IMR-90 (cell line): Measurements from ENCODE around the gene BCL7A. TPM values are rescaled to one million over a fixed set of nuclear protein-coding genes. Genes with fewer than 3 reads are reported as not detected.

Experiments used
- ATAC-seq: fragments of 200-7000 bp; cut with Tn5 transposase; 2 replicates; pipeline ENCODE4 v1.9.1; 2020; ENCODE audit warnings: low read depth, mild to moderate bottlenecking, moderate library complexity
- BruUV-seq: library from RNA; stranded (reverse); fragments of 400-500 nt; replicated peaks from 2 replicates; lab custom pipeline; 2021; lab: Mats Ljungman, UMichigan
- CTCF ChIA-PET: fragments of 300-600 bp; formaldehyde crosslinking; extraction: SDS; loops from one replicate; lab custom pipeline; 2021; ENCODE audit warnings: antibody characterized with exemption; lab: Yijun Ruan, JAX
- POLR2A ChIA-PET: fragments of 300-600 bp; sonication (Branson Sonifier 250); formaldehyde crosslinking; loops from one replicate; lab custom pipeline; 2022; ENCODE audit warnings: antibody characterized with exemption; ENCODE audit not compliant: unreplicated experiment; lab: Charles Lee
- DNase-seq: peaks from one replicate; pipeline ENCODE4 v3.0.0; 2013
- H2AFZ ChIP-seq: replicated peaks from 2 replicates; pipeline ENCODE3; 2013; ENCODE audit warnings: low read length, mild to moderate bottlenecking; ENCODE audit not compliant: poor library complexity
- H2AK5ac ChIP-seq: 2 replicates; pipeline ENCODE4 v1.6.1; 2013; ENCODE audit warnings: low read depth, low read length, inconsistent platforms
- H2AK9ac ChIP-seq: replicated peaks from 2 replicates; pipeline ENCODE3; 2013; ENCODE audit warnings: mild to moderate bottlenecking, low read depth, low read length, moderate library complexity; ENCODE audit not compliant: poor library complexity
- H2BK120ac ChIP-seq: 2 replicates; pipeline ENCODE4 v1.6.1; 2013; ENCODE audit warnings: low read depth, low read length, inconsistent platforms
- H2BK15ac ChIP-seq: 3 replicates; pipeline ENCODE4 v1.6.1; 2013; ENCODE audit warnings: low read depth, low read length, inconsistent platforms
- H2BK20ac ChIP-seq: 2 replicates; pipeline ENCODE4 v1.6.1; 2013; ENCODE audit warnings: low read depth, mild to moderate bottlenecking, inconsistent platforms, low read length, moderate library complexity
- H2BK5ac ChIP-seq: 2 replicates; pipeline ENCODE4 v1.6.1; 2013; ENCODE audit warnings: mild to moderate bottlenecking, low read depth, low read length, inconsistent platforms; ENCODE audit not compliant: poor library complexity, severe bottlenecking
- H3K14ac ChIP-seq: replicated peaks from 2 replicates; pipeline ENCODE4 v1.6.1; 2013; ENCODE audit warnings: low read depth, low read length, inconsistent platforms
- H3K18ac ChIP-seq: 2 replicates; pipeline ENCODE4 v1.6.1; 2013; ENCODE audit warnings: low read depth, low read length, control low read depth
- H3K23ac ChIP-seq: 2 replicates; pipeline ENCODE4 v1.6.1; 2013; ENCODE audit warnings: low read depth, low read length, inconsistent platforms
- H3K27ac ChIP-seq: 2 replicates; pipeline ENCODE4 v1.5.1; 2013; ENCODE audit warnings: mild to moderate bottlenecking, control low read depth, low read length; ENCODE audit not compliant: insufficient read depth
- H3K27me3 ChIP-seq: 2 replicates; pipeline ENCODE4 v1.6.1; 2013; ENCODE audit warnings: low read length; ENCODE audit not compliant: control insufficient read depth, insufficient read depth
- H3K36me3 ChIP-seq: 2 replicates; pipeline ENCODE4 v1.6.1; 2013; ENCODE audit warnings: low read length, mixed read lengths; ENCODE audit not compliant: control insufficient read depth, insufficient read depth
- H3K4ac ChIP-seq: 2 replicates; pipeline ENCODE4 v1.6.1; 2013; ENCODE audit warnings: low read depth, low read length, inconsistent platforms
- H3K4me1 ChIP-seq: 2 replicates; pipeline ENCODE4 v1.6.1; 2013; ENCODE audit warnings: low read length, mixed read lengths; ENCODE audit not compliant: control insufficient read depth, insufficient read depth
- H3K4me2 ChIP-seq: 2 replicates; pipeline ENCODE4 v1.6.1; 2013; ENCODE audit warnings: low read depth, mild to moderate bottlenecking, control low read depth, low read length, moderate library complexity
- H3K4me3 ChIP-seq: 2 replicates; pipeline ENCODE4 v1.5.1; 2013; ENCODE audit warnings: low read depth, mild to moderate bottlenecking, control low read depth, low read length, moderate library complexity; ENCODE audit not compliant: insufficient read depth
- H3K56ac ChIP-seq: 2 replicates; pipeline ENCODE4 v1.6.1; 2013; ENCODE audit warnings: low read length, inconsistent platforms; ENCODE audit not compliant: insufficient read depth; ENCODE audit errors: extremely low read depth
- H3K79me1 ChIP-seq, 2 experiments: 2 replicates each; pipeline ENCODE4 v1.6.1; 2013; ENCODE audit warnings: low read length in 2 of 2, inconsistent platforms in 1 of 2, low read depth in 1 of 2
- H3K9ac ChIP-seq: 2 replicates; pipeline ENCODE4 v1.6.1; 2013; ENCODE audit warnings: low read depth, low read length, control low read depth
- H3K9me1 ChIP-seq: 2 replicates; pipeline ENCODE4 v1.6.1; 2013; ENCODE audit warnings: low read length, inconsistent platforms; ENCODE audit not compliant: insufficient read depth
- H3K9me3 ChIP-seq: 2 replicates; pipeline ENCODE4 v1.6.1; 2013; ENCODE audit warnings: low read length; ENCODE audit not compliant: control insufficient read depth, insufficient read depth
- H4K20me1 ChIP-seq: 2 replicates; pipeline ENCODE4 v1.6.1; 2013; ENCODE audit warnings: low read length, inconsistent platforms; ENCODE audit not compliant: insufficient read depth
- H4K5ac ChIP-seq: 2 replicates; pipeline ENCODE4 v1.6.1; 2013; ENCODE audit warnings: mild to moderate bottlenecking, low read depth, low read length, control low read depth
- H4K8ac ChIP-seq, 2 experiments: 2 replicates each; pipeline ENCODE4 v1.6.1; 2013; ENCODE audit warnings: low read depth in 2 of 2, low read length in 2 of 2, control low read depth in 1 of 2, inconsistent platforms in 1 of 2
- H4K91ac ChIP-seq: 2 replicates; pipeline ENCODE4 v1.6.1; 2013; ENCODE audit warnings: low read depth, low read length, inconsistent platforms; ENCODE audit not compliant: insufficient read depth
- BHLHE40 ChIP-seq: fragments of 150-350 bp; IDR thresholded peaks from 2 replicates; pipeline ENCODE4 v1.6.1; 2016; ENCODE audit warnings: mild to moderate bottlenecking, low read depth, low read length
- CEBPB ChIP-seq: IDR thresholded peaks from 2 replicates; pipeline ENCODE4 v1.6.1; 2012; ENCODE audit warnings: low read depth, low read length, improper control_type of control experiment
- FOS ChIP-seq: fragments of 150-350 bp; IDR thresholded peaks from 2 replicates; pipeline ENCODE4 v1.6.1; 2016; ENCODE audit warnings: low read depth, low read length
- MAFK ChIP-seq: IDR thresholded peaks from 2 replicates; pipeline ENCODE4 v1.6.1; 2012; ENCODE audit warnings: low read depth, low read length, improper control_type of control experiment
- MAZ ChIP-seq: IDR thresholded peaks from 2 replicates; pipeline ENCODE4 v1.6.1; 2012; ENCODE audit warnings: low read depth, mild to moderate bottlenecking, low read length, improper control_type of control experiment, moderate library complexity, borderline replicate concordance
- MXI1 ChIP-seq: IDR thresholded peaks from 2 replicates; pipeline ENCODE4 v1.6.1; 2012; ENCODE audit warnings: low read depth, mild to moderate bottlenecking, low read length, moderate library complexity, borderline replicate concordance
- NFE2L2 ChIP-seq: fragments of 150-350 bp; IDR thresholded peaks from 2 replicates; pipeline ENCODE4 v1.6.1; 2016; ENCODE audit warnings: low read depth, mild to moderate bottlenecking, low read length
- POLR2A ChIP-seq: IDR thresholded peaks from 2 replicates; pipeline ENCODE4 v1.6.1; 2012; ENCODE audit warnings: mild to moderate bottlenecking, low read depth, low read length
- RAD21 ChIP-seq: IDR thresholded peaks from 2 replicates; pipeline ENCODE4 v1.6.1; 2012; ENCODE audit warnings: low read length, improper control_type of control experiment
- RCOR1 ChIP-seq: IDR thresholded peaks from 2 replicates; pipeline ENCODE4 v1.6.1; 2012; ENCODE audit warnings: mild to moderate bottlenecking, low read length, improper control_type of control experiment; ENCODE audit not compliant: insufficient replicate concordance
- RFX5 ChIP-seq: IDR thresholded peaks from 2 replicates; pipeline ENCODE4 v1.8.0; 2012; ENCODE audit warnings: low read depth, mild to moderate bottlenecking, low read length, moderate library complexity
- SMC3 ChIP-seq: fragments of 150-350 bp; IDR thresholded peaks from 2 replicates; pipeline ENCODE4 v1.6.1; 2016; ENCODE audit warnings: low read depth, mild to moderate bottlenecking, antibody characterized with exemption, low read length, moderate library complexity
- WGBS, 2 experiments: methylation state at CpG; one replicate each; pipeline versions ENCODE4 v1.1.5 to v1.1.7; 2013; ENCODE audit warnings: missing lambda C conversion rate in 2 of 2; ENCODE audit not compliant: insufficient read length in 1 of 2; ENCODE audit errors: extremely low coverage in 2 of 2; 5-methylcytosine and 5-hydroxymethylcytosine counted together
- dilution Hi-C: fragments of 300-500 bp; cut with HindIII; formaldehyde crosslinking; loops from one replicate; pipeline ENCODE4 v1.14.3; 2018; ENCODE audit warnings: low sequenced_read_pairs; ENCODE audit not compliant: unreplicated experiment
- in situ Hi-C: fragments of 300-500 bp; cut with MboI; formaldehyde crosslinking; loops from 3 replicates; pipeline ENCODE4 v1.14.3; 2019; ENCODE audit warnings: low sequenced_read_pairs, inconsistent platforms, mixed read lengths
- intact Hi-C: fragments of 100-400 bp; cut with micrococcal nuclease; formaldehyde crosslinking; loops from 2 replicates; pipeline ENCODE4 v1.10.0; 2022
- polyA plus RNA-seq, 3 experiments: library from polyadenylated mRNA; depleted of rRNA; stranded (reverse); fragments of >200 nt; gene quantifications; 2 replicates each; pipeline ENCODE4 v1.2.3, GENCODE V29; 2012; ENCODE audit warnings: low replicate concordance in 1 of 3
- total RNA-seq: library from RNA; depleted of rRNA; stranded (reverse); fragments of >200 nt; gene quantifications from 2 replicates; pipeline ENCODE4 v1.2.3, GENCODE V29; 2012
- TF ChIP-seq, protein P1 (sequence below): fragments of 150-350 bp; IDR thresholded peaks from 2 replicates; pipeline ENCODE4 v1.6.1; 2017; ENCODE audit warnings: mild to moderate bottlenecking, antibody characterized with exemption, low read length, low read depth
- TF ChIP-seq, protein P2 (sequence below): conservative IDR thresholded peaks from 2 replicates; pipeline ENCODE4 v1.5.1; 2012; ENCODE audit warnings: mild to moderate bottlenecking, low read depth, low read length, improper control_type of control experiment
- TF ChIP-seq, protein P3 (sequence below): fragments of 150-350 bp; IDR thresholded peaks from 2 replicates; pipeline ENCODE4 v1.6.1; 2016; ENCODE audit warnings: low read depth, mild to moderate bottlenecking, low read length, moderate library complexity, borderline replicate concordance

The BCL7A gene
- total and polyA plus RNA-seq, 2 of the 4 experiments (the other 2 are of a cell fraction): 5.6 to 7.9 TPM

DNA sequence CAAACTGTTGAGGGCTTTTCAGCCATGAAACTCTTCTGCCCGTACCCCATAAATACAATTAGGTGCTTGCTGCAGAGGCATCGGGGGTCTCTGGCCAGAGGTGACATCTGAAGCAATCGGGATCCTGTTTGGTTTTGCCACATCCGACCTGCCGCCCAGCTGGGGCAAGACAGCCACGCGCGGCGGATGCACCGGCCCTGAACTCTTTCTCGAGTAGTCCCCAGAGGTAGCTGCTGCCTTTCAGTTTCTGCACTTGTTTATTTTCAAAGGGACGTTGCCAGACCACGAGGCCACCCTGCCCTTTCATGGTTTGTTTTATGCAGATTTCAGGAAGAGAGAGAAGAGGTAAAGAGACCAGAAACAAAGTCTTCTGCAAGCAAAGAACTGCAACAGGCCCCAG, 46.3 kb downstream of the BCL7A start:
- TF ChIP-seq NFE2L2 (no peak), FOS (no peak), RFX5 (no peak), RAD21 (peak; percentile 24; the same call in 1 of the 2 replicates), CEBPB (no peak), POLR2A (no peak), BHLHE40 (peak; percentile 31; the same call in 1 of the 2 replicates), MAFK (no peak), SMC3 (no peak), MAZ (no peak), MXI1 (peak; percentile 39; the same call in 1 of the 2 replicates), RCOR1 (no peak)
- TF ChIP-seq, protein P1, sequence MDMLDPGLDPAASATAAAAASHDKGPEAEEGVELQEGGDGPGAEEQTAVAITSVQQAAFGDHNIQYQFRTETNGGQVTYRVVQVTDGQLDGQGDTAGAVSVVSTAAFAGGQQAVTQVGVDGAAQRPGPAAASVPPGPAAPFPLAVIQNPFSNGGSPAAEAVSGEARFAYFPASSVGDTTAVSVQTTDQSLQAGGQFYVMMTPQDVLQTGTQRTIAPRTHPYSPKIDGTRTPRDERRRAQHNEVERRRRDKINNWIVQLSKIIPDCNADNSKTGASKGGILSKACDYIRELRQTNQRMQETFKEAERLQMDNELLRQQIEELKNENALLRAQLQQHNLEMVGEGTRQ: peak; percentile 54; the same call in 1 of the 2 replicates
- TF ChIP-seq, protein P2, sequence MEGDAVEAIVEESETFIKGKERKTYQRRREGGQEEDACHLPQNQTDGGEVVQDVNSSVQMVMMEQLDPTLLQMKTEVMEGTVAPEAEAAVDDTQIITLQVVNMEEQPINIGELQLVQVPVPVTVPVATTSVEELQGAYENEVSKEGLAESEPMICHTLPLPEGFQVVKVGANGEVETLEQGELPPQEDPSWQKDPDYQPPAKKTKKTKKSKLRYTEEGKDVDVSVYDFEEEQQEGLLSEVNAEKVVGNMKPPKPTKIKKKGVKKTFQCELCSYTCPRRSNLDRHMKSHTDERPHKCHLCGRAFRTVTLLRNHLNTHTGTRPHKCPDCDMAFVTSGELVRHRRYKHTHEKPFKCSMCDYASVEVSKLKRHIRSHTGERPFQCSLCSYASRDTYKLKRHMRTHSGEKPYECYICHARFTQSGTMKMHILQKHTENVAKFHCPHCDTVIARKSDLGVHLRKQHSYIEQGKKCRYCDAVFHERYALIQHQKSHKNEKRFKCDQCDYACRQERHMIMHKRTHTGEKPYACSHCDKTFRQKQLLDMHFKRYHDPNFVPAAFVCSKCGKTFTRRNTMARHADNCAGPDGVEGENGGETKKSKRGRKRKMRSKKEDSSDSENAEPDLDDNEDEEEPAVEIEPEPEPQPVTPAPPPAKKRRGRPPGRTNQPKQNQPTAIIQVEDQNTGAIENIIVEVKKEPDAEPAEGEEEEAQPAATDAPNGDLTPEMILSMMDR: no peak
- TF ChIP-seq, protein P3, sequence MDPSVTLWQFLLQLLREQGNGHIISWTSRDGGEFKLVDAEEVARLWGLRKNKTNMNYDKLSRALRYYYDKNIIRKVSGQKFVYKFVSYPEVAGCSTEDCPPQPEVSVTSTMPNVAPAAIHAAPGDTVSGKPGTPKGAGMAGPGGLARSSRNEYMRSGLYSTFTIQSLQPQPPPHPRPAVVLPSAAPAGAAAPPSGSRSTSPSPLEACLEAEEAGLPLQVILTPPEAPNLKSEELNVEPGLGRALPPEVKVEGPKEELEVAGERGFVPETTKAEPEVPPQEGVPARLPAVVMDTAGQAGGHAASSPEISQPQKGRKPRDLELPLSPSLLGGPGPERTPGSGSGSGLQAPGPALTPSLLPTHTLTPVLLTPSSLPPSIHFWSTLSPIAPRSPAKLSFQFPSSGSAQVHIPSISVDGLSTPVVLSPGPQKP: no peak
- H3K4me1 ChIP-seq: peaks cover 33% of the 10 kb centered on the region
- peak overlapping the region; percentile 72 for H3K4me2 ChIP-seq
- WGBS, 2 experiments: 15% methylated on average over 10 of the region's 13 CpGs; no CpG with 5 or more reads in 1 of the 2 experiments
- H2AK9ac ChIP-seq: no peak overlapping the region
- H2BK120ac ChIP-seq: no peak overlapping the region
- ATAC-seq (peak; percentile 30), DNase-seq (peak; percentile 89)
- H3K9me1 ChIP-seq: peaks cover 18% of the 10 kb centered on the region
- CTCF ChIA-PET: interaction anchor here (1.6 kb wide), 1 partner anchor 13 kb away, joined by 4 read pairs; no protein-coding TSS in a partner anchor
- H2AFZ ChIP-seq: peak overlapping the region; percentile 38
- no peak overlapping the region for H4K5ac ChIP-seq
- intact Hi-C loops (no loop called here), in situ Hi-C loops (no loop called here), dilution Hi-C loops (no loop called here)
- H2AK5ac ChIP-seq: no peak overlapping the region
- H4K91ac ChIP-seq: no peak overlapping the region
- no peaks in the 10 kb centered on the region for H3K36me3 ChIP-seq
- no peaks in the 10 kb centered on the region for H3K9me3 ChIP-seq
- no peaks in the 10 kb centered on the region; the same call in 1 of the 2 replicates for H4K20me1 ChIP-seq
- no peak overlapping the region for H2BK15ac ChIP-seq
- no peak overlapping the region for H2BK5ac ChIP-seq
- no peak overlapping the region for H3K23ac ChIP-seq
- BruUV-seq: no TSS peak
- peak overlapping the region; percentile 50; the same call in 1 of the 2 replicates for H3K27ac ChIP-seq
- H3K79me1 ChIP-seq: peaks cover 0 to 19% of the 10 kb centered on the region in 2 experiments; a peak in 2 of 4 replicates
- H3K14ac ChIP-seq: no peak overlapping the region
- H3K56ac ChIP-seq: no peak overlapping the region
- POLR2A ChIA-PET: interaction anchor here (0.6 kb wide), 1 partner anchor 13 kb away, joined by 3 read pairs; no protein-coding TSS in a partner anchor
- H2BK20ac ChIP-seq: no peak overlapping the region
- no peaks in the 10 kb centered on the region for H3K27me3 ChIP-seq
- no peak overlapping the region for H4K8ac ChIP-seq
- no peak overlapping the region for H3K9ac ChIP-seq
- no peak overlapping the region for H3K4me3 ChIP-seq
- H3K4ac ChIP-seq: no peak overlapping the region
- H3K18ac ChIP-seq: no peak overlapping the region
